Ascending aorta (tissue), 2 donors: ENCODE results near the gene SOD3. TPM values are rescaled to one million over a fixed set of nuclear protein-coding genes. Genes with fewer than 3 reads are reported as not detected.
A peak's percentile ranks its signal among the peaks of the same experiment; 100 is the strongest.

Source experiments
- DNase-seq, 2 donors: peaks; one replicate each; pipeline ENCODE4 v3.0.0-alpha.2; 2019; ENCODE audit warnings: low spot score in 2 of 2
- H3K27ac ChIP-seq, 2 donors: fragments of 200-600 bp; sonication (generic); one replicate each; pipeline ENCODE4 v1.5.1; 2016 to 2017; ENCODE audit warnings: mild to moderate bottlenecking in 1 of 2
- H3K27me3 ChIP-seq: fragments of 200-600 bp; sonication (generic); one replicate; pipeline ENCODE4 v1.5.1; 2017
- H3K36me3 ChIP-seq, 2 donors: fragments of 200-600 bp; sonication (generic); one replicate each; pipeline ENCODE4 v1.5.1; 2016
- H3K4me1 ChIP-seq, 2 donors: fragments of 200-600 bp; sonication (generic); one replicate each; pipeline ENCODE4 v1.5.1; 2016 to 2017; ENCODE audit warnings: mild to moderate bottlenecking in 1 of 2
- H3K4me3 ChIP-seq, 2 donors: fragments of 200-600 bp; sonication (generic); one replicate each; pipeline ENCODE4 v1.5.1; 2016 to 2017; ENCODE audit warnings: mild to moderate bottlenecking in 1 of 2
- H3K9me3 ChIP-seq, 2 donors: fragments of 200-600 bp; sonication (generic); one replicate each; pipeline ENCODE4 v1.5.1; 2016
- CTCF ChIP-seq, 3 experiments: fragments of 200-600 bp in 2 of 3; fragments of 450-650 bp in 1 of 3; sonication (generic) in 2 of 3; IDR thresholded peaks; one replicate each; pipeline ENCODE4 v1.5.1; 2016 to 2019; ENCODE audit warnings: antibody characterized with exemption in 3 of 3, mild to moderate bottlenecking in 1 of 3, moderate library complexity in 1 of 3
- intact Hi-C: fragments of 100-400 bp; cut with DNase I; formaldehyde crosslinking; loops from one replicate; pipeline ENCODE4 v1.15.1; 2023
- total RNA-seq: library from RNA; depleted of rRNA; stranded (reverse); fragments of >200 nt; gene quantifications from one replicate; pipeline ENCODE4 v1.1.0, GENCODE V29; 2016

Gene SOD3
- total RNA-seq, 1 donor from 2014 or later, result 893 TPM

GRCh38 chr4:24751926-24752539 lies 43.3 kb upstream of the SOD3 start:
- no peaks in the 10 kb centered on the region for H3K4me1 ChIP-seq
- intact Hi-C loops, result no loop called here
- peaks cover 0 to 13% of the 10 kb centered on the region in 2 donors for H3K9me3 ChIP-seq
- no peak for TF ChIP-seq CTCF (IDR thresholded peaks at IDR 0.05)
- DNase-seq, result no peak
- no peak overlapping the region for H3K4me3 ChIP-seq
- no peak overlapping the region for H3K27ac ChIP-seq
- no peaks in the 10 kb centered on the region for H3K27me3 ChIP-seq
- no peaks in the 10 kb centered on the region for H3K36me3 ChIP-seq

GRCh38 chr4:24753519-24753918 lies 41.9 kb upstream of the SOD3 start:
- Histone ChIP-seq H3K9me3 (peaks cover 0 to 23% of the 10 kb centered on the region in 2 donors), H3K27ac (no peak overlapping the region), H3K4me1 (no peaks in the 10 kb centered on the region), H3K36me3 (no peaks in the 10 kb centered on the region), H3K27me3 (no peaks in the 10 kb centered on the region), H3K4me3 (no peak overlapping the region)
- intact Hi-C loops, result no loop called here
- DNase-seq, result no peak
- TF ChIP-seq CTCF (IDR thresholded peaks at IDR 0.05), result no peak

GRCh38 chr4:24754571-24754970 lies 40.8 kb upstream of the SOD3 start:
- Histone ChIP-seq H3K27me3 (no peaks in the 10 kb centered on the region), H3K4me1 (no peaks in the 10 kb centered on the region), H3K9me3 (peaks cover 0 to 23% of the 10 kb centered on the region in 2 donors), H3K27ac (no peak overlapping the region), H3K4me3 (no peak overlapping the region), H3K36me3 (no peaks in the 10 kb centered on the region)
- no peak for DNase-seq
- intact Hi-C loops, result no loop called here
- no peak for TF ChIP-seq CTCF (IDR thresholded peaks at IDR 0.05)

- no peak for DNase-seq
- TF ChIP-seq CTCF (IDR thresholded peaks at IDR 0.05), result no peak
- H3K9me3 ChIP-seq, result no peaks in the 10 kb centered on the region
- intact Hi-C loops, result no loop called here
- no peaks in the 10 kb centered on the region for H3K27me3 ChIP-seq
- peaks cover 0 to 6% of the 10 kb centered on the region in 2 donors for H3K4me1 ChIP-seq
- H3K27ac ChIP-seq, result peak overlapping the region; percentile 11 to 31
- no peak overlapping the region for H3K4me3 ChIP-seq
- no peaks in the 10 kb centered on the region for H3K36me3 ChIP-seq
These were observed 31.6 kb upstream of the SOD3 start for GRCh38 chr4:24763631-24764297.

- Histone ChIP-seq H3K27me3 (no peaks in the 10 kb centered on the region), H3K9me3 (no peaks in the 10 kb centered on the region), H3K27ac (no peak overlapping the region), H3K4me1 (peaks cover 0 to 6% of the 10 kb centered on the region in 2 donors), H3K36me3 (no peaks in the 10 kb centered on the region), H3K4me3 (no peak overlapping the region)
- intact Hi-C loops, result no loop called here
- no peak for DNase-seq
- TF ChIP-seq CTCF (IDR thresholded peaks at IDR 0.05), result no peak
These were observed 31.0 kb upstream of the SOD3 start for GRCh38 chr4:24764345-24764744.
